SIG-M5 treated with dmso at 0.1 percent for 504 hours (cell line): ENCODE measurements around the gene TUBB2B.
A peak's percentile ranks its signal among the peaks of the same experiment; 100 is the strongest.

Experiments used
- DNase-seq: peaks from one replicate; lab custom pipeline; 2025; ENCODE audit not compliant: unreplicated experiment; lab: John Stamatoyannopoulos, UW

The TUBB2B gene

DNA sequence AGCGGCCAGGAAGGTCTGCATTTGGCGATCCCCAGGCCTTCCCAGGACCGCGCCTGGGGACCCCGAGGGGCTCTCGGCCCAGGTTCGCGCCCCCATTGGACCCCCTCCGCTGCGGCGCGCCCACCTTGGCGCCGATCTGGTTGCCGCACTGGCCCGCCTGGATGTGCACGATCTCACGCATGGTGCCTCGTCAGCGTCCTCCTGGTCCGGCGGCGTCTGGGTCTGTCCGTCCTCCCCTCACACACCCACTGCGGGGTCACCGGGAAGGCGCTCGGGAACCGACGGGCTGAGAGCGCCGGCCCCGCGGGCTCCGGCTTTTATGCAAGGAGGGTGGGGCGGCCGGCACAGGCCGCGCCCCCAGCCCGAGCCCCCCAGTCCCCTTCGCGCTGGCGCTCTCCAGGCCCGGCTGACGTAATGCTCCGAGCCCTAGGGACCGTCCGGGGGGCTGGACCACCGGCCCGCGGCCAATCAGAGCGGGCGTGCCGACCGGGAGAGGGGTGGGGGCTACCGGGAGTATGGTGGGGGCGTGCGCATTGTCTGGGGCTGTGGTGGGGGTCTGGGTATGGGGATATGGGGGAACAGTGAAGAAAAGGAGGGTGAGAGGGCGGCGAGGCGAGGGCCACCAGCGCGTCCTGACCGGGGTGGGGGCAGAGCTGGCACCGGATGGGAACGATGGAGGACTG lies at the start of gene TUBB2B:
Gene TUBB2B, minus strand, starts transcription at position 291 of the 683 bp plus-strand sequence. Its CDS starts 110 bp downstream, at position 181.
- no peak for DNase-seq

GRCh38 chr6:3277251-3277650 lies 49.8 kb upstream of the TUBB2B start:
- DNase-seq, result no peak

- DNase-seq, result no peak
Observed at GRCh38 chr6:3276174-3277167, 49.0 kb upstream of the TUBB2B start.

DNA sequence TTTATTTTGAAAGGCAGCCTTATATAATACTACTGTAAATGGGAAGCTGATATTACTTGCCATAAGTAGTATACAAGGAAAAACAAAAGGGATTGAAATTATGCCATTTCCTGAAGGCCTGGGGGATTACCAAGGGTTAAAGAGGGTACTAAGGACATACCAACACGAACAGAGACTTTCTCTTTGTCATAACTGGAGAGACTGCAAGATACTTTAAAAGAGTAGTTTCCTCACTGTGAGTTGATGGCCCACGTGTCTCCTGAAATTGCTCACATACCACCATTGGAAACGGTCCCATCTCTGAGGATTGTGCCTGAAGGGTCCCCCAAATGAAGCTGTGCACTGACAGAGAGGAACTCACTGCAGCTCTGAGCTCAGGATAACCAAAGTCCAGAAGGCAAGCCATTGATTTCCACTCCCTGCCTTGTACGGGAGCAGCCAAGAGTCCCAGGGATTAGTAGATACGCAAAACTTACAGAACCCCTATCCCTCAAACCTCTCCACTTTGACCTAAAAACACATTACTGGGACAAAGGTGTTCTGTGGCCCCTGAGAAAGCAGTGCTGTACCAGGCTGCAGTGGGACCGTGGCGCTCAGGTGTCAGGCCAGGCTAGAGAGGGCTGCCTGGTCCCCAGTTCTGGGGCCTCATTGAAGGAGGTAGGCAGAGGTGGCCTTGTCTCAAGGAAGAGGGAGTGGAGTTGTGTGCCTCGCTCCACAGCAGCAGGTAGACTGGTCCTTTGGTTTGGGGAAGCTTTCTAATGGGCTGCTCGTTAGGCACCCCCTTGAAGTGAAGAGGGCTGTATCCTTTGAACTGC lies 46.5 kb upstream of the TUBB2B start:
- no peak for DNase-seq

- no peak for DNase-seq
Observed at GRCh38 chr6:3272911-3273547, 45.6 kb upstream of the TUBB2B start.

DNA sequence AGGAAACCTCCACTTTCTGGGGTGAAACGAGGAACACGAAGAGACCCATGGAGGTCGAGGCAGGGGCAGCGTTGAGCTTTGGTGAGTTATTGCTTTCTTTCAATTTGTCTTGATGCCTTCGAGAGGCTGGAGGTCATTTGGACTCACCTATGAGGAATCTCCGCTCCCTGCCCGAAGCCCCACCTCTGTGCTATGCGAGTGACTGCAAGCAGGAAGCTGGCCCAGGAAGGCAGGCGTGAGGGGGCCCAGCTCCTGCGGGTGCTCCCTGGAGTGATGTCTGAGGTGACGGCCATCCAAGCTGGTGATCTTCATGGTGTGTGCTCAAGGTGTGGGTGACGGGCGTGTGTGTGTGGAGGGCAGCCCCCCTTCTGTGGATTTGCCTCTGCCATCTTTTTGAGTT lies 44.3 kb upstream of the TUBB2B start:
- DNase-seq, result no peak

GRCh38 chr6:3270258-3270657 lies 42.8 kb upstream of the TUBB2B start:
- DNase-seq, result no peak

GRCh38 chr6:3269281-3269975 lies 42.0 kb upstream of the TUBB2B start:
- DNase-seq, result no peak

- no peak for DNase-seq
Observed at GRCh38 chr6:3268680-3269079, 41.2 kb upstream of the TUBB2B start.

DNA sequence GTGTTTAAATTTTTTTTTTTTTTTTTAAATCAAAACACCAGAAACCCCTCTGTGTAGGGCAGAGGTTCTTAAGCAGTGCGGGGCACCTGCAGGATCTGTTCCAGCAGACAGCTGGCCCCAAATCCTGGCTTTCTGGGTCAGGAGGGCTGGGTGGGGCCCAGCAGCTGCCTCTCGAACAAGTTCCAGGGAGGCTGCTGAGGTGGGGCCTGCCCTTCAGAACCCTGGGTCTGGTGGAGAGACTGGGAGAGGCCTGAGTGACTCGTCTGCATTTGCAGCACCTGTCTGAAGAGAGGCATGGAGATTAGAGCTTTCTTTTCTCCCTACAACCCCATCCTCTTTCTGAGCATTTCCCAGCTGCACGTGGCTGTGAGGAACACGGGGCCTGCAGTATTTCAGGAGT lies 39.7 kb upstream of the TUBB2B start:
- no peak for DNase-seq

GRCh38 chr6:3266170-3266569 lies 38.7 kb upstream of the TUBB2B start:
- DNase-seq, result no peak

DNA sequence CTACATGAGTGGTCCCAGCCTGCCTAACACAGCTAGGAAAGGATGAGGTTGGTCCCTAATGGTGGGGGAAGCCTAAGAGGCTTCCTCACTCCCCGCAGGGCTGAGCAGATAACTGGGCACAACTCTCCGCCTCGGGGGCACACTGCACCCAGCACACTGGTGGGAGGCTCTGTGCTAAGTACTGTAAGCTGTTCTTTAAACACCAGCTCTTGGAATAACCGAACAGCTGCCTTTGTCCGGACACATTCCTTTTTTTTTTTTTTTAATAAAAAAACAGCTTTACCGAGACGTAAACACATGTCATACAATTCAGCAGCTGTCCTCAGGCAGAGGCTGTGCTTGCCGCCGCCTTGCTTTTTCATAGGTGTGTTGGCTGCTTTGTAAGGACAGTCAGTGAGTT lies 38.2 kb upstream of the TUBB2B start:
- DNase-seq, result no peak

GRCh38 chr6:3264356-3264755 lies 36.9 kb upstream of the TUBB2B start:
- DNase-seq, result no peak

DNA sequence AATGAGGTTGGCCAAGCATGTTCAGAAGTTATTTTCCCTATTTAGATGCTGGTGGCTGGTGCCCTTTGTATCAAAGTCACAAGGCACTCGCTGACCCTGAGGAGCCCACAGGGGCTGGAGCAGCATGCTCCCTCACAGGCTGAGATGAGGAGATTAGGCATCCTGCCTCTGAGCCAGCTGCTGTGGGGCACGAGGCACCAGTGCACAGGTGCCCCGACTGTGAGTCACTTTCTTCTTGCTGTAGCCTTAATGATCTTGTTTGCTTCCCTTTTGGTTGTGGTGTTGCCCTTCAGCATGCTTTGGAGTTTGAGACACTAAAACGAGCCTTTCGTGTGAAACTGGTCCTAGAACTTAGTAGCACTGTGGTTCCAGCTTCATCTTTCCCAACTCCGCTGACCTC lies 35.6 kb upstream of the TUBB2B start:
- no peak for DNase-seq

- no peak for DNase-seq
Observed at GRCh38 chr6:3261921-3262320, 34.5 kb upstream of the TUBB2B start.

DNA sequence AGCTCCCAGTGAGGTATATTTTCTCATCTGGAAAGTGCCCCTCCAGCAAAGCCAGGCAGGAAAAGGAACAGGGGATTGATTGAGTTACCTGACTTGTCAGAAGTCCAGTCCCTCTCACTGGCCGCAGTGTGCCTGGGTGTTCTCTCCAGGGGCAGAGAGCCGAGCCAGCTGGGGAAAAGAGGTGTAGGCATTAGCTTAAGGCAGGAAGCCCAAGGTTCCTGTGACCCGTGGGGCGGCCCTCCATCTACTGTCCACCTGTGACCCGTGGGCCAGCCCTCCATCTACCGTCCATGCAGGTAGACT lies 34.0 kb upstream of the TUBB2B start:
- DNase-seq, result no peak

DNA sequence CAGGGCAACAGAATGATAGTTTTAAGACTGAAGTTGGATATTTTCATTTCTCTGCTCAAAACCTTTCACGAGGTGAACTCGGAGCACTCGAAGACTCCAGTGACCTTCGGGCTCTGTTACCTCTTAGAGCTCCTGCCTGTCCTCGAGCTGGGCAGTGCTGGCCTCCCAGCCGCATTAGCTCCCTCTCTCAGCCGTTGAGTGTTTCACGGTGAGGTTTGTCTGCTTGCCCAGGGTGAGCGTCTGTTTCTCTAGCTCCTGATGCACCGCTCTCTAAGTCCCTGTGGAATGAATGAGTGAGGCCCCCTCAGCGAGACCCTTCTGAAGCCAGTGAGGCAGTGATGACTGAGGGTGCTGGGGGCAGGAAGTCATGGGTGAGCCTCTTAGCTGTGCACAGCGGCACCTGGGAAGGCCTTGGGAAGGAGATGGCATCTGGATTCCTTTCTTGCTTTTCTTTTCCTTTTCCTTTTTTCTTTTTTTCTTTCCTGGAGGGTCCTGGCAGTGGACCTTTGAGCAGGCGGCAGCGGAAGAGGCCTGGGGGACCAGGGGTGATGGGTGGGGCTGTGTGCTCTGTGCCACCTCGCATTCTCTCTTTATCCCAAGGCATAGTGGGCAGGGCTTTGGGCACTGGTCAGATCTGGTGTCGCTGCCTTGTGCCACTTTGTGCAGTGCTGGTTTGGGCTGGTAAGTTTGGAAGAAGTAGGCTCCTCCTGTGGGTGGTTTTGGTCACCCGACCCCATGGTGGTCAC lies 33.5 kb upstream of the TUBB2B start:
- DNase-seq, result no peak

DNA sequence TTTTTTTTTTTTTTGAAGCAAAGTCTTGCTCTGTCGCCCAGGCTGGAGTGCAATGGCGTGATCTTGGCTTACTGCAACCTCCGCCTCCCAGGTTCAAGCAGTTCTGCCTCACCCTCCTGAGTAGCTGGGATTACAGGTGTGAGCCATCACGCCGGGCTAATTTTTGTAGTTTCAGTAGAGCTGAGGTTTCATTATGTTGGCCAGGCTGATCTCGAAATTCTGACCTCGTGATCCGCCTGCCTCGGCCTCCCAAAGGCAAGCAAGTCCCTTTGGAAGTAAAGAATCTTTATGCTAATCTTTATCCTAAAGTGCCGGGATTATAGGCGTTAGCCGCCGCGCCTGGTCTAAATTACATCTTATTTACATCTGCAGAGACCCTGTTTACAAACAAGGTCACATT lies 32.8 kb upstream of the TUBB2B start:
- DNase-seq, result no peak

DNA sequence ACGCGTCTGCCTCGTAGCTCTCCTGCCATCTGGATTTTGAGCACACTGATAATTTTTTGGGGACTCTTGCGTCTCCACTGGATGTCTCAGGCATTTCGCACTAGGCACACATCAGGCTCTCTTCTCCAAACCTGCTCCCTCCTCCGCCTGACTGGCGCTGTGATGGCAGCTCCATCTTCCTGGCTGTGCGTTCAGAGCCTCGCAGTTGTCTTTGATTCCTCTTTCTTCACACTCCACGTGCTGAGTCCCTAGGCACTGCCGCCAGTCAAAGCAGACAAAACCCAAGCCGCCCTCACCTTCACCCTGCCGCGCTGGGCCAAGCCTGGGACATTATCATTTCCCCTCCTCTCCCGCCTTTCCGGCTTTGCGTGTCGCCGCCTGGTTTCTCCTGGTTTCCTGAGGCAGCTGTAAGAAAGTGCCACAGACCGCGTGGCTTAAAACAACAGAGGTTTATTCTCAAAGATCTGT lies 32.1 kb upstream of the TUBB2B start:
- peak; percentile 38 for DNase-seq
